ENCODE data around the gene GNAQ.

GNAQ gene

DNA sequence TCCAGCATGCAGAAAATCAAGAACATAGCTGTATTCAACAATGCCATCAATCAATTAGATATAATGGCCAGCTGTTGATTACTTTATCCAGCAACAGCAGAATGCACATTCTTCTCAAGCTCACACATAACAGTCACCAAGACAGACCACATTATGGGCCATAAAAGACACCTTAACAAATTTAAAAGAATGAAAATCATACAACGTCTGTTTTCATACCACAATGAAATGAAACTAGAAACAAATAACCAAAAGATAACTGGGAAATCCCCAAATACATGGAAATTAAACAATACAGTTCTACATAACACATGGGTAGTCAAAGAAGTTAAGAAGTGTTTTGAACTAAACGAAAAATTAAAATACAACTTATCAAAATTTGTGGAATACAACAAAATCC lies 252.6 kb downstream of the GNAQ start:
- TF ChIP-seq, protein P1, sequence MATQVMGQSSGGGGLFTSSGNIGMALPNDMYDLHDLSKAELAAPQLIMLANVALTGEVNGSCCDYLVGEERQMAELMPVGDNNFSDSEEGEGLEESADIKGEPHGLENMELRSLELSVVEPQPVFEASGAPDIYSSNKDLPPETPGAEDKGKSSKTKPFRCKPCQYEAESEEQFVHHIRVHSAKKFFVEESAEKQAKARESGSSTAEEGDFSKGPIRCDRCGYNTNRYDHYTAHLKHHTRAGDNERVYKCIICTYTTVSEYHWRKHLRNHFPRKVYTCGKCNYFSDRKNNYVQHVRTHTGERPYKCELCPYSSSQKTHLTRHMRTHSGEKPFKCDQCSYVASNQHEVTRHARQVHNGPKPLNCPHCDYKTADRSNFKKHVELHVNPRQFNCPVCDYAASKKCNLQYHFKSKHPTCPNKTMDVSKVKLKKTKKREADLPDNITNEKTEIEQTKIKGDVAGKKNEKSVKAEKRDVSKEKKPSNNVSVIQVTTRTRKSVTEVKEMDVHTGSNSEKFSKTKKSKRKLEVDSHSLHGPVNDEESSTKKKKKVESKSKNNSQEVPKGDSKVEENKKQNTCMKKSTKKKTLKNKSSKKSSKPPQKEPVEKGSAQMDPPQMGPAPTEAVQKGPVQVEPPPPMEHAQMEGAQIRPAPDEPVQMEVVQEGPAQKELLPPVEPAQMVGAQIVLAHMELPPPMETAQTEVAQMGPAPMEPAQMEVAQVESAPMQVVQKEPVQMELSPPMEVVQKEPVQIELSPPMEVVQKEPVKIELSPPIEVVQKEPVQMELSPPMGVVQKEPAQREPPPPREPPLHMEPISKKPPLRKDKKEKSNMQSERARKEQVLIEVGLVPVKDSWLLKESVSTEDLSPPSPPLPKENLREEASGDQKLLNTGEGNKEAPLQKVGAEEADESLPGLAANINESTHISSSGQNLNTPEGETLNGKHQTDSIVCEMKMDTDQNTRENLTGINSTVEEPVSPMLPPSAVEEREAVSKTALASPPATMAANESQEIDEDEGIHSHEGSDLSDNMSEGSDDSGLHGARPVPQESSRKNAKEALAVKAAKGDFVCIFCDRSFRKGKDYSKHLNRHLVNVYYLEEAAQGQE (IDR thresholded peaks at IDR 0.05; ENCODE audit: insufficient read depth in 1 of 2, low read depth in 2 of 2, low read length in 2 of 2) = no peak
- TF ChIP-seq TAF1 (IDR thresholded peaks at IDR 0.05; ENCODE audit: borderline replicate concordance, insufficient read depth, low read length) = no peak
- no peak for TF ChIP-seq POLR2AphosphoS5 (IDR thresholded peaks at IDR 0.05; ENCODE audit: low read depth, low read length)
- TF ChIP-seq SIN3A (IDR thresholded peaks at IDR 0.05; ENCODE audit: borderline replicate concordance, insufficient read depth, low read length) = no peak
- TF ChIP-seq FOXP2 (optimal IDR thresholded peaks at IDR 0.05; ENCODE audit: borderline replicate concordance, extremely low read depth, extremely low read length, insufficient read depth) = no peak

DNA sequence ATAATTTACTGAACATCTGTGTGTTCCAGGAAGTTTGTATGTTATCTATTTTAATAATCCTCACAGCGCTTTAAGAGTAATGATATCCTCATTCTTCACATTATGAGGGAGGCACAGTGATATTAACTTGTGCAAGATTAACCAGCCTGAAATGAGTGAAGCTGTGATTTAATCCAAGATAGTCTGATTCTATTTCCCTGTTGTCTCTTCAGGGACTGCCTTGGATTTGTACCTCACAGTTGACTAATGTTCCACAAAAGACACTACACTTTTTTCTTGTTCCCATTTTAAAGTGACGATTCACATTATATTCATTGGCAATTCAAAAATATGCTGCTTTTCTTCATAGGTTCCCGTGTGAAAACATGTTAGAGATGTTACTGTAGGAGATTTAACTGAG lies 258.2 kb downstream of the GNAQ start:
- TF ChIP-seq FOXP2 (optimal IDR thresholded peaks at IDR 0.05; ENCODE audit: borderline replicate concordance, extremely low read depth, extremely low read length, insufficient read depth) (no peak), POLR2AphosphoS5 (IDR thresholded peaks at IDR 0.05; ENCODE audit: low read depth, low read length) (no peak), TAF1 (IDR thresholded peaks at IDR 0.05; ENCODE audit: borderline replicate concordance, insufficient read depth, low read length) (no peak), SIN3A (IDR thresholded peaks at IDR 0.05; ENCODE audit: borderline replicate concordance, insufficient read depth, low read length) (no peak)
- TF ChIP-seq, protein P1 (IDR thresholded peaks at IDR 0.05; ENCODE audit: insufficient read depth in 1 of 2, low read depth in 2 of 2, low read length in 2 of 2) = no peak

DNA sequence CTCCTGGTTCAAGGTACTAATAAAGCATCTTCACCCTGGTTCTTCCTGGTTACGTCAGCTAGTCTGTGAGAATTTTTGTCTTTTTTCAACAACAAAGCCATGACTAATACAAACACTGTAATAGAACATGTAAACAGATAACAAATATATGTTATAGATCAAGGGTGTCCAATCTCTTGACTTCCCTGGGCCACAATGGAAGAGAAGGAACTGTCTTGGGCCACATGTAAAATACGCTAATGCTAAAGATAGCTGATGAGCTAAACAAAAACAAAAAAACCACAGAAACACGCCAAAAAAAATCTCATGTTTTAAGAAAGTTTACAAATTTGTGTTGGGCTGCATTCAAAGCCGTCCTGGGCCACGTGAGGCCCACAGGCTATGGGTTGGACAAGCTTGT lies 259.0 kb downstream of the GNAQ start:
- no peak for TF ChIP-seq SIN3A (IDR thresholded peaks at IDR 0.05; ENCODE audit: borderline replicate concordance, insufficient read depth, low read length)
- TF ChIP-seq, protein P1 (IDR thresholded peaks at IDR 0.05; ENCODE audit: insufficient read depth in 1 of 2, low read depth in 2 of 2, low read length in 2 of 2) = no peak
- TF ChIP-seq FOXP2 (optimal IDR thresholded peaks at IDR 0.05; ENCODE audit: borderline replicate concordance, extremely low read depth, extremely low read length, insufficient read depth) = no peak
- TF ChIP-seq POLR2AphosphoS5 (IDR thresholded peaks at IDR 0.05; ENCODE audit: low read depth, low read length) = no peak
- TF ChIP-seq TAF1 (IDR thresholded peaks at IDR 0.05; ENCODE audit: borderline replicate concordance, insufficient read depth, low read length) = no peak

DNA sequence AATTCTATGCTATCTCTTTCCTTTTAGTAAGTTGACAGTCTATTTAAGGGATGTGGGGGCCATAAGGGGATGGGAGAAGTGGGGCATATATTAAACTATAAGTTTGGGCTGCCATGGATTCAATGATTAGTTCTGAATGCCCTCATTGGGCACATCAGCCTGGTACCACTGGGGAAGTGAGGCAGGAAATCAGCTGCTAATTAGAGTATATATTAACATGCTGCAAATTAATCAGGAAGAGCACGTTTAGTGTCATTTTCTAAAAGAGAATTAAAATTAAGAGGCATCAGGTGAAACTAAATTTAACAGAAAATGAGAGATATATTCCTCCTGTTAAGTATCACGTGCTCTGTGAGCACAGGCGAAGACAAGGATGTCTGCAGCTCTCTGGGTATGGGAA lies 260.4 kb downstream of the GNAQ start:
- TF ChIP-seq POLR2AphosphoS5 (IDR thresholded peaks at IDR 0.05; ENCODE audit: low read depth, low read length) = no peak
- no peak for TF ChIP-seq SIN3A (IDR thresholded peaks at IDR 0.05; ENCODE audit: borderline replicate concordance, insufficient read depth, low read length)
- no peak for TF ChIP-seq TAF1 (IDR thresholded peaks at IDR 0.05; ENCODE audit: borderline replicate concordance, insufficient read depth, low read length)
- TF ChIP-seq FOXP2 (optimal IDR thresholded peaks at IDR 0.05; ENCODE audit: borderline replicate concordance, extremely low read depth, extremely low read length, insufficient read depth) = no peak
- TF ChIP-seq, protein P1 (IDR thresholded peaks at IDR 0.05; ENCODE audit: insufficient read depth in 1 of 2, low read depth in 2 of 2, low read length in 2 of 2) = no peak

DNA sequence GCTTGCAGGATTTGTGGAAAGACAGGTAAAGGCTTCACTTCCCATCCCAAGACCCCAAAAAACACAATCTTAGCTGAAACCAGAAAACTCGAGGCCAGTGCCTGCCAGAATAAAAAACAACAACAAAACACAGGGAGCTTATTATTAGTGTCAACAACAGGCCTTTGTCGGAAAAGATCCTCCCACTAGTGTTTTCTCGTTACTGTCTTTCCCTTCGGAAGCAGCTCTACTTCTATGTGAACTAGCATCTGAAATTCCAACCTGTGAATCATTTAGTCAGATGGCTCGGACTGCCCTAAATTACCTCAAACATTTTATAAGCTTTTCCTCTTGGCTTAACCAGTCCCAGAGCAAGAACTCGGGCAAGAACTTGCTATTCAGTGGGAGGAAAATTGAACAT lies 261.3 kb downstream of the GNAQ start:
- TF ChIP-seq SIN3A (IDR thresholded peaks at IDR 0.05; ENCODE audit: borderline replicate concordance, insufficient read depth, low read length) (no peak), POLR2AphosphoS5 (IDR thresholded peaks at IDR 0.05; ENCODE audit: low read depth, low read length) (no peak), TAF1 (IDR thresholded peaks at IDR 0.05; ENCODE audit: borderline replicate concordance, insufficient read depth, low read length) (no peak), FOXP2 (optimal IDR thresholded peaks at IDR 0.05; ENCODE audit: borderline replicate concordance, extremely low read depth, extremely low read length, insufficient read depth) (no peak)
- TF ChIP-seq, protein P1 (IDR thresholded peaks at IDR 0.05; ENCODE audit: insufficient read depth in 1 of 2, low read depth in 2 of 2, low read length in 2 of 2) = no peak

Data from PFSK-1 (cell line).